ENCODE results near the gene CCL22.

CCL22 gene

DNA sequence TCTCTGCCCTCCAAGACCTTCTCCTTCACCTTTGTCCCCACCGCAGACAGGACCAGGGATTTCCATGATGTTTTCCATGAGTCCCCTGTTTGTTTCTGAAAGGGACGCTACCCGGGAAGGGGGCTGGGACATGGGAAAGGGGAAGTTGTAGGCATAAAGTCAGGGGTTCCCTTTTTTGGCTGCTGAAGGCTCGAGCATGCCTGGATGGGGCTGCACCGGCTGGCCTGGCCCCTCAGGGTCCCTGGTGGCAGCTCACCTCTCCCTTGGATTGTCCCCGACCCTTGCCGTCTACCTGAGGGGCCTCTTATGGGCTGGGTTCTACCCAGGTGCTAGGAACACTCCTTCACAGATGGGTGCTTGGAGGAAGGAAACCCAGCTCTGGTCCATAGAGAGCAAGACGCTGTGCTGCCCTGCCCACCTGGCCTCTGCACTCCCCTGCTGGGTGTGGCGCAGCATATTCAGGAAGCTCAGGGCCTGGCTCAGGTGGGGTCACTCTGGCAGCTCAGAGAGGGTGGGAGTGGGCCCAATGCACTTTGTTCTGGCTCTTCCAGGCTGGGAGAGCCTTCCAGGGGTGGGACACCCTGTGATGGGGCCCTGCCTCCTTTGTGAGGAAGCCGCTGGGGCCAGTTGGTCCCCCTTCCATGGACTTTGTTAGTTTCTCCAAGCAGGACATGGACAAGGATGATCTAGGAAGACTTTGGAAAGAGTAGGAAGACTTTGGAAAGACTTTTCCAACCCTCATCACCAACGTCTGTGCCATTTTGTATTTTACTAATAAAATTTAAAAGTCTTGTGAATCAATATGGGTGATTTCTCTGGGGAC is 25.9 kb downstream of the CCL22 start:
- DNase-seq (ENCODE audit: extremely low spot score), result no peak
- ChIA-PET POLR2A (interaction anchor here (0.6 kb wide), 1 partner anchor 24 kb away, joined by 3 read pairs; no protein-coding TSS in a partner anchor), CTCF (interaction anchor here (0.8 to 4.9 kb wide), 3 partner anchors 29 to 84 kb away, joined by 4 to 29 read pairs (median 4); no protein-coding TSS in a partner anchor)
- TF ChIP-seq, protein P1, sequence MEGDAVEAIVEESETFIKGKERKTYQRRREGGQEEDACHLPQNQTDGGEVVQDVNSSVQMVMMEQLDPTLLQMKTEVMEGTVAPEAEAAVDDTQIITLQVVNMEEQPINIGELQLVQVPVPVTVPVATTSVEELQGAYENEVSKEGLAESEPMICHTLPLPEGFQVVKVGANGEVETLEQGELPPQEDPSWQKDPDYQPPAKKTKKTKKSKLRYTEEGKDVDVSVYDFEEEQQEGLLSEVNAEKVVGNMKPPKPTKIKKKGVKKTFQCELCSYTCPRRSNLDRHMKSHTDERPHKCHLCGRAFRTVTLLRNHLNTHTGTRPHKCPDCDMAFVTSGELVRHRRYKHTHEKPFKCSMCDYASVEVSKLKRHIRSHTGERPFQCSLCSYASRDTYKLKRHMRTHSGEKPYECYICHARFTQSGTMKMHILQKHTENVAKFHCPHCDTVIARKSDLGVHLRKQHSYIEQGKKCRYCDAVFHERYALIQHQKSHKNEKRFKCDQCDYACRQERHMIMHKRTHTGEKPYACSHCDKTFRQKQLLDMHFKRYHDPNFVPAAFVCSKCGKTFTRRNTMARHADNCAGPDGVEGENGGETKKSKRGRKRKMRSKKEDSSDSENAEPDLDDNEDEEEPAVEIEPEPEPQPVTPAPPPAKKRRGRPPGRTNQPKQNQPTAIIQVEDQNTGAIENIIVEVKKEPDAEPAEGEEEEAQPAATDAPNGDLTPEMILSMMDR (IDR thresholded peaks at IDR 0.05; ENCODE audit: control extremely low read depth, extremely low read depth, low read depth, missing control alignments), result no peak

DNA sequence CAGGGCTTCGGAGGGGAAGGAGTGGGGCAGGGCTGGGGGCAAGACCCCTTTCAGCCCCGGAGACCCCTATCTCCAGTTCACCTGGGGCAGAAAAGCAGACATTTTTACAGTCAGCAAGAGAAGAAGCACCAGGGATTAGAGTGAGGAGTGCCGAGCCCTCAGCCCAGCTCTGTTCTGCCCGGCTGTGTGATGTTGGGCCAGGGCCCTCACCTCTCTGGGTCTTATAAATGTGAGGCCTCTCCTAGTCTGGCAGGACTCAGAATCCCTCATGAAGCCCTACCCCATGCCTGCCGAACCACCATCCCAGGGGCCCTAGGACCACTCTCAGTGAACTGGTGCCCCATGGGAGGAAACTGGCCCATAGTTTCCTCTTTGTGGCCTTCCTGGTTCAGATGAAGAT is 26.5 kb downstream of the CCL22 start:
- DNase-seq (ENCODE audit: extremely low spot score), result no peak
- TF ChIP-seq, protein P1 (IDR thresholded peaks at IDR 0.05; ENCODE audit: control extremely low read depth, extremely low read depth, low read depth, missing control alignments), result no peak
- POLR2A ChIA-PET, result no interaction called here
- CTCF ChIA-PET, result interaction anchor here (0.8 to 4.9 kb wide), 3 partner anchors 28 to 84 kb away, joined by 4 to 29 read pairs (median 4); no protein-coding TSS in a partner anchor

DNA sequence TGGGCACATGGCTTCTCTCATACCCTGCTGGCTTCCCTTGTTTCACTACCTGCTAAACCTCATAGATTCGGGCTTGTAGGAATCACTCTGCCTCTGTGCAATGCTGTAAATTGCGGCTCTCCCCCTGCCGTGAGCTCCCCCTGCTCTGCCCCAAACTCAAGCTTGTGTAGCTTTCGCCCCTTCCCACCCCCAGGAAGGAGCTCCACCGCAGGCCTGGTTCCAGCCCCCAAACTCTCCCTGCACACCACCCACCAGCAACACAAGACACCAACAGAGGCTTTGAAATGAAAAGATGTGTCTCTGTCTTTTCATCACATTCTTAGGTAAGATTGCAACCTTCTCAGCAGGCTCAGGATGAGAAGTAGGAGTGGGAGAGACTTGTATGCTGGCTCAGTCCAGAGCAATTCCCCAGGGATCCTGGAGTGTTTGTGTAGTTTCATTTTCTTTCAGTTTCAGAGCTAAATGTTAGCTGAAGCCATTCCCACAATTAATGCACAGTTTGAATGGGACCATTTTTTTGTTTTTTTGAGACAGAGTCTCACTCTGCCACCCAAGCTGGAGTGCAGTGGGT is 27.9 kb downstream of the CCL22 start:
- TF ChIP-seq, protein P1 (IDR thresholded peaks at IDR 0.05; ENCODE audit: control extremely low read depth, extremely low read depth, low read depth, missing control alignments), result no peak
- no peak for DNase-seq (ENCODE audit: extremely low spot score)
- POLR2A ChIA-PET, result interaction anchor here (0.7 to 1.0 kb wide), 3 partner anchors 14 to 336 kb away, joined by 3 to 4 read pairs (median 4); no protein-coding TSS in a partner anchor
- CTCF ChIA-PET, result interaction anchor here (0.7 to 4.9 kb wide), 10 partner anchors 9 to 36 kb away, joined by 3 to 29 read pairs (median 4); partner anchors contain the start of genes CCL17 and CX3CL1

DNA sequence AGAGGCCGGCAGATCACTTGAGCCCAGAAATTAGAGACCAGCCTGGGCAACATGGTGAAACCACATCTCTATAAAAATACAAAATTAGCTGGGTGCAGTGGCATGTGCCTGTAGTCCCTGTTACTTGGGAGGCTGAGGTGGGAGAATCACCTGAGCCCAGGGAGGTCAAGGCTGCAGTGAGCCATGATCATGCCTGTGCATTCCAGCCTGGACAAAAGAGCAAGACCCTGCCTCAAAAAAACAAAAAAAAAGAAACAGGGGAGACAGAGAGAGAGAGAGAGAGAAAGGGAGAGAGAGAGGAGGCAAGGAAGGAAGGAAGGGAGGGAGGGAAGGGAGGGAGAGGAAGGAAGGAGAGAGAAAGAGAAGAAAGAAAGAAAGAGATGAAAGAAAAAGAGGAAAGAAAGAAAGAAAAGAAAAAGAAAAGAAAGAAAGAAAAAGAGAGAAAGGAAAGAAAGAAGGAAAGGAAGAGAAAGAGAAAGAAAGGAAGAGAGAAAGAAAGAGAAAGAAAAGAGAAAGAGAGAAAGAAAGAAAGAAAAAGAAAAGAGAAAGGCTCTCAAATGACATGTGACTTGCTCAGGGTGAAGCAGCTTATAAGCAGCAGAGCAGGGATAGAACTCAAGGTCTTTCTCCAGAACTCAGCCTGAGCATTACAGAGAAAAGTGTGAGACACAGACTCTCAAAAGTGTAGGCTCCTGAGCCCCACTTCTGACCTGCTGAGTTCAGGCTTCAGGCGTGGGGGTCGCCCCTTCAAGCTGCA is 29.2 kb downstream of the CCL22 start:
- ChIA-PET POLR2A (interaction anchor here (0.6 to 1.1 kb wide), 2 partner anchors 25 to 120 kb away, joined by 3 to 4 read pairs; no protein-coding TSS in a partner anchor), CTCF (interaction anchor here (0.7 to 4.9 kb wide), 8 partner anchors 10 to 88 kb away, joined by 3 to 29 read pairs (median 6); partner anchors contain the start of genes CCL17 and CX3CL1)
- DNase-seq (ENCODE audit: extremely low spot score), result no peak
- TF ChIP-seq, protein P1 (IDR thresholded peaks at IDR 0.05; ENCODE audit: control extremely low read depth, extremely low read depth, low read depth, missing control alignments), result no peak

DNA sequence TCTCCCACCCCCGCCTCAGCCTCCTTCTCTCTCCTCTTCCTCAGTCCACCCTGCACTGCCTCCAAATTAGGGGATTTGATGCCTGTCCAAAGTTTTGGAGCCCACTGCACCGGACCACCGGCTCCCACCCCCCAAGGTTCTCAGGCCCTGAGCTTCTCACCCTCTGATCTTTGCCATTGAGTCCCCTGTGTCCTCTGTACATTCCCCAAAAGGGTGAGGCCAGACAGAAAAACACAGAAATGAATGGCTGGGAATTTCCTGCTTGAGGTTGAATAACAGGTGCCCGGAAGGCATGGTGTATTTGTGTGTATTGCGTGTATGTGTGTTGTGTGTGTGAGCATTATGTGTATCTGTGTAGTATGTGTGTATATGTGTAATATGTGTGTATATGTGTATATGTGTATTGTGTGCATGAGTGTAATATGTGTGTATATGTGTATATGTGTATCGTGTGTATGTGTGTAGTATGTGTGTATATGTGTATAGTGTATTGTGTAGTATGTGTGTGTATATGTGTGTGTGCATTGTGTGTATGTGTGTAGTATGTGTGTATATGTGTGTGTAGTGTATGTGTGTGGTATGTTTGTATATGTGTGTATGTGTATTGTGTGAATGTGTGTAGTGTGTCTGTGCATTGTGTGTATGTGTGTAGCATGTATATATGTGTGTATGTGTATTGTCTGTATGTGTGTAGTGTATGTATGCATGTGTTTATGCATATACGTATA is 29.9 kb downstream of the CCL22 start:
- TF ChIP-seq, protein P1 (IDR thresholded peaks at IDR 0.05; ENCODE audit: control extremely low read depth, extremely low read depth, low read depth, missing control alignments), result no peak
- DNase-seq (ENCODE audit: extremely low spot score), result no peak
- ChIA-PET POLR2A (interaction anchor here (0.6 to 1.1 kb wide), 3 partner anchors 25 to 440 kb away, joined by 3 to 5 read pairs (median 4); no protein-coding TSS in a partner anchor), CTCF (interaction anchor here (0.7 to 4.9 kb wide), 4 partner anchors 11 to 89 kb away, joined by 3 to 29 read pairs (median 6); no protein-coding TSS in a partner anchor)
